Mammary epithelial cell (primary cell): ENCODE measurements around the gene HCFC1.

Source experiments
- CTCF ChIP-seq, 2 donors: IDR thresholded peaks in 1 of 2; conservative IDR thresholded peaks in 1 of 2; 2 replicates each; pipeline ENCODE4 v1.5.1; 2011 to 2012; ENCODE audit warnings: inconsistent platforms in 2 of 2, low read length in 2 of 2, mild to moderate bottlenecking in 2 of 2, control low read depth in 1 of 2, low read depth in 1 of 2; ENCODE audit not compliant: insufficient read depth in 1 of 2; ENCODE audit errors: extremely low read depth in 1 of 2
- EZH2 ChIP-seq: IDR thresholded peaks from 2 replicates; pipeline ENCODE4 v1.6.1; 2012; ENCODE audit warnings: low read length, inconsistent platforms, borderline replicate concordance

GRCh38 chrX:154013001-154013421 lies 41.4 kb upstream of the HCFC1 start:
- no peak for TF ChIP-seq CTCF (conservative IDR thresholded peaks at IDR 0.05 in 1 of 2, IDR thresholded peaks at IDR 0.05 in 1 of 2; ENCODE audit: extremely low read depth in 1 of 2, insufficient read depth in 1 of 2, low read depth in 1 of 2, low read length in 2 of 2)
- no peak for TF ChIP-seq EZH2
